Lower leg skin (tissue), 3 donors: ENCODE measurements around the gene IMP4.

Experiments
- POLR2A ChIP-seq, 2 donors: fragments of 450-650 bp; IDR thresholded peaks; one replicate each; pipeline ENCODE4 v1.6.1; 2016 to 2017; ENCODE audit warnings: antibody characterized with exemption in 2 of 2, mild to moderate bottlenecking in 1 of 2, moderate library complexity in 1 of 2
- TF ChIP-seq, protein P1 (sequence below), 3 donors: fragments of 450-650 bp; IDR thresholded peaks; one replicate each; pipeline ENCODE4 v1.5.1; 2016; ENCODE audit warnings: antibody characterized with exemption in 3 of 3, mild to moderate bottlenecking in 3 of 3, moderate library complexity in 2 of 3

GRCh38 chr2:130337735-130338325 lies 4.9 kb upstream of the IMP4 start:
- TF ChIP-seq, protein P1, sequence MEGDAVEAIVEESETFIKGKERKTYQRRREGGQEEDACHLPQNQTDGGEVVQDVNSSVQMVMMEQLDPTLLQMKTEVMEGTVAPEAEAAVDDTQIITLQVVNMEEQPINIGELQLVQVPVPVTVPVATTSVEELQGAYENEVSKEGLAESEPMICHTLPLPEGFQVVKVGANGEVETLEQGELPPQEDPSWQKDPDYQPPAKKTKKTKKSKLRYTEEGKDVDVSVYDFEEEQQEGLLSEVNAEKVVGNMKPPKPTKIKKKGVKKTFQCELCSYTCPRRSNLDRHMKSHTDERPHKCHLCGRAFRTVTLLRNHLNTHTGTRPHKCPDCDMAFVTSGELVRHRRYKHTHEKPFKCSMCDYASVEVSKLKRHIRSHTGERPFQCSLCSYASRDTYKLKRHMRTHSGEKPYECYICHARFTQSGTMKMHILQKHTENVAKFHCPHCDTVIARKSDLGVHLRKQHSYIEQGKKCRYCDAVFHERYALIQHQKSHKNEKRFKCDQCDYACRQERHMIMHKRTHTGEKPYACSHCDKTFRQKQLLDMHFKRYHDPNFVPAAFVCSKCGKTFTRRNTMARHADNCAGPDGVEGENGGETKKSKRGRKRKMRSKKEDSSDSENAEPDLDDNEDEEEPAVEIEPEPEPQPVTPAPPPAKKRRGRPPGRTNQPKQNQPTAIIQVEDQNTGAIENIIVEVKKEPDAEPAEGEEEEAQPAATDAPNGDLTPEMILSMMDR (IDR thresholded peaks at IDR 0.05): no peak
- no peak for TF ChIP-seq POLR2A (IDR thresholded peaks at IDR 0.05)
